HCT116 (cell line): ENCODE results near the gene PRLR. TPM values are rescaled to one million over a fixed set of nuclear protein-coding genes. Genes with fewer than 3 reads are reported as not detected.

Experiments used
- ATAC-seq: fragments of 200-7000 bp; cut with Tn5 transposase; 2 replicates; pipeline ENCODE4 v1.9.1; 2020; ENCODE audit warnings: mild to moderate bottlenecking, moderate library complexity
- BruUV-seq: library from RNA; stranded (reverse); fragments of 400-500 nt; replicated peaks from 2 replicates; lab custom pipeline; 2021; lab: Mats Ljungman, UMichigan
- CTCF ChIA-PET: fragments of 300-600 bp; sonication (Branson Sonifier 250); formaldehyde crosslinking; loops from one replicate; lab custom pipeline; 2021; ENCODE audit warnings: antibody characterized with exemption; lab: Charles Lee
- POLR2A ChIA-PET: fragments of 300-600, 350-600 bp; sonication (Branson Sonifier 250); formaldehyde crosslinking; loops from one replicate; lab custom pipeline; 2021; ENCODE audit warnings: antibody characterized with exemption; lab: Charles Lee
- RAD21 ChIA-PET, 2 experiments: fragments of 300-600 bp; sonication (Branson Sonifier 250); formaldehyde crosslinking; loops; one replicate each; lab custom pipeline; 2023; ENCODE audit warnings: low total read pairs in 2 of 2; ENCODE audit not compliant: uncharacterized antibody in 2 of 2, unreplicated experiment in 2 of 2, low non-redundant PET in 1 of 2; lab: Charles Lee
- DNase-seq: peaks from one replicate; pipeline ENCODE4 v3.0.0-alpha.2; 2010; ENCODE audit warnings: low read depth, low spot score
- H2AFZ ChIP-seq: fragments of 200-600 bp; shearing (Covaris generic), sonication (generic); 2 replicates; pipeline ENCODE4 v1.6.1; 2017; ENCODE audit warnings: low read depth, mixed run types, mixed read lengths, antibody characterized with exemption, low read length; ENCODE audit not compliant: poor library complexity, severe bottlenecking
- H3K27ac ChIP-seq: 2 replicates; pipeline ENCODE4 v1.5.1; 2012; ENCODE audit warnings: low read depth, low read length
- H3K27me3 ChIP-seq: fragments of 200-600 bp; sonication (generic); 2 replicates; pipeline ENCODE4 v1.6.1; 2016; ENCODE audit warnings: mixed run types, low read length, mixed read lengths; ENCODE audit not compliant: insufficient read depth
- H3K36me3 ChIP-seq, 2 experiments: fragments of 200-500 bp in 1 of 2; fragments of 200-600 bp in 1 of 2; sonication (Bioruptor generic) in 1 of 2; sonication (generic) in 1 of 2; 2 replicates each; pipeline versions ENCODE4 v1.5.1 to v1.6.1; 2014 to 2016; ENCODE audit warnings: low read length in 2 of 2, inconsistent platforms in 1 of 2, mixed read lengths in 1 of 2, mixed run types in 1 of 2; ENCODE audit not compliant: insufficient read depth in 2 of 2, control insufficient read depth in 1 of 2
- H3K4me1 ChIP-seq, 2 experiments: fragments of 200-600 bp in 1 of 2; sonication (generic) in 1 of 2; 2 replicates each; pipeline versions ENCODE4 v1.5.1 to v1.6.1; 2012 to 2017; ENCODE audit warnings: low read length in 2 of 2, inconsistent platforms in 1 of 2, mild to moderate bottlenecking in 1 of 2, mixed read lengths in 1 of 2, mixed run types in 1 of 2, moderate library complexity in 1 of 2; ENCODE audit not compliant: insufficient read depth in 2 of 2, control insufficient read depth in 1 of 2
- H3K4me2 ChIP-seq: fragments of 200-600 bp; sonication (generic); 2 replicates; pipeline ENCODE4 v1.6.1; 2017; ENCODE audit warnings: mixed run types, low read length, mixed read lengths
- H3K4me3 ChIP-seq, 2 experiments: fragments of 200-600 bp in 1 of 2; sonication (generic) in 1 of 2; replicated peaks in 1 of 2; 2 replicates each; pipeline ENCODE4 v1.5.1; 2011 to 2016; ENCODE audit warnings: low read length in 2 of 2, control low read depth in 1 of 2, low read depth in 1 of 2, mild to moderate bottlenecking in 1 of 2, mixed read lengths in 1 of 2, mixed run types in 1 of 2
- H3K79me2 ChIP-seq: fragments of 200-600 bp; sonication (generic); 2 replicates; pipeline ENCODE4 v1.6.1; 2017; ENCODE audit warnings: mild to moderate bottlenecking, mixed run types, low read length, moderate library complexity, mixed read lengths; ENCODE audit not compliant: insufficient read depth
- H3K9ac ChIP-seq: fragments of 200-600 bp; sonication (generic); 2 replicates; pipeline ENCODE4 v1.6.1; 2016; ENCODE audit warnings: low read length, mixed read lengths
- H3K9me2 ChIP-seq: fragments of 200-600 bp; sonication (generic), shearing (Covaris generic); 2 replicates; pipeline ENCODE4 v1.6.1; 2017; ENCODE audit warnings: mixed run types, mild to moderate bottlenecking, moderate library complexity; ENCODE audit not compliant: insufficient read depth
- H3K9me3 ChIP-seq, 2 experiments: fragments of 200-500 bp in 1 of 2; fragments of 200-600 bp in 1 of 2; sonication (Bioruptor generic) in 1 of 2; sonication (generic) in 1 of 2; 2 replicates each; pipeline ENCODE4 v1.6.1; 2014 to 2017; ENCODE audit warnings: low read length in 2 of 2, mixed read lengths in 2 of 2, inconsistent platforms in 1 of 2, low read depth in 1 of 2, mild to moderate bottlenecking in 1 of 2, mixed run types in 1 of 2, moderate library complexity in 1 of 2; ENCODE audit not compliant: control insufficient read depth in 1 of 2, insufficient read depth in 1 of 2
- H4K20me1 ChIP-seq: fragments of 200-600 bp; sonication (generic), shearing (Covaris generic); 2 replicates; pipeline ENCODE4 v1.6.1; 2017; ENCODE audit warnings: mixed run types, mild to moderate bottlenecking, moderate library complexity; ENCODE audit not compliant: insufficient read depth
- CBX3 ChIP-seq: IDR thresholded peaks from 2 replicates; pipeline ENCODE4 v1.6.1; 2012; ENCODE audit warnings: low read depth
- EGR1 ChIP-seq: IDR thresholded peaks from 2 replicates; pipeline ENCODE4 v1.6.1; 2012; ENCODE audit warnings: low read depth
- ELF1 ChIP-seq: IDR thresholded peaks from 2 replicates; pipeline ENCODE4 v1.6.1; 2012; ENCODE audit warnings: low read depth, borderline replicate concordance
- EZH2 ChIP-seq: fragments of 200-600 bp; sonication (generic); IDR thresholded peaks from 2 replicates; pipeline ENCODE4 v1.6.1; 2017; ENCODE audit warnings: antibody characterized with exemption, mixed run types
- EZH2phosphoT487 ChIP-seq: fragments of 200-600 bp; IDR thresholded peaks from 2 replicates; pipeline ENCODE4 v1.6.1; 2018; ENCODE audit warnings: antibody characterized with exemption, borderline replicate concordance
- FOSL1 ChIP-seq: IDR thresholded peaks from 2 replicates; pipeline ENCODE4 v1.6.1; 2012; ENCODE audit warnings: low read depth
- JUND ChIP-seq: IDR thresholded peaks from 2 replicates; pipeline ENCODE4 v1.6.1; 2012
- POLR2A ChIP-seq: IDR thresholded peaks from 2 replicates; pipeline ENCODE4 v1.7.0; 2011; ENCODE audit warnings: borderline replicate concordance; ENCODE audit not compliant: insufficient read depth, insufficient read length; ENCODE audit errors: extremely low read depth
- POLR2AphosphoS5 ChIP-seq: IDR thresholded peaks from 2 replicates; pipeline ENCODE4 v1.6.1; 2011; ENCODE audit warnings: mild to moderate bottlenecking, low read depth, low read length, moderate library complexity
- RAD21 ChIP-seq: IDR thresholded peaks from 2 replicates; pipeline ENCODE4 v1.6.1; 2012; ENCODE audit warnings: low read depth, mild to moderate bottlenecking
- SIN3A ChIP-seq: IDR thresholded peaks from 2 replicates; pipeline ENCODE4 v1.6.1; 2012; ENCODE audit warnings: low read depth
- SRF ChIP-seq: IDR thresholded peaks from 2 replicates; pipeline ENCODE4 v1.6.1; 2012; ENCODE audit warnings: low read depth
- TCF7L2 ChIP-seq: IDR thresholded peaks from 2 replicates; pipeline ENCODE4 v1.7.0; 2011; ENCODE audit warnings: borderline replicate concordance, inconsistent platforms; ENCODE audit not compliant: insufficient read depth, insufficient read length; ENCODE audit errors: extremely low read depth
- YY1 ChIP-seq: IDR thresholded peaks from 2 replicates; pipeline ENCODE4 v1.6.1; 2011; ENCODE audit warnings: low read length, low read depth, moderate library complexity, mild to moderate bottlenecking; ENCODE audit not compliant: insufficient replicate concordance; ENCODE audit errors: extremely low read depth
- ZFX ChIP-seq: fragments of 450-650 bp; IDR thresholded peaks from 2 replicates; pipeline ENCODE4 v1.6.1; 2017
- ZNF274 ChIP-seq: fragments of 200-500 bp; sonication (Bioruptor generic); IDR thresholded peaks from 2 replicates; pipeline ENCODE4 v1.6.1; 2014; ENCODE audit warnings: mild to moderate bottlenecking, low read depth, low read length, inconsistent platforms
- intact Hi-C: fragments of 100-400 bp; cut with micrococcal nuclease; formaldehyde crosslinking; loops from 2 replicates; pipeline ENCODE4 v1.10.0; 2022
- total RNA-seq: library from RNA; stranded (reverse); gene quantifications from one replicate; pipeline ENCODE4 v1.2.1, GENCODE V29; 2021; ENCODE audit not compliant: unreplicated experiment
- TF ChIP-seq, protein P1 (sequence below): IDR thresholded peaks from 2 replicates; pipeline ENCODE4 v1.6.1; 2011; ENCODE audit warnings: mild to moderate bottlenecking, low read length, moderate library complexity; ENCODE audit not compliant: insufficient replicate concordance; ENCODE audit errors: extremely low read depth
- TF ChIP-seq, protein P2 (sequence below), 3 experiments: fragments of 200-600 bp in 1 of 3; sonication (generic) in 1 of 3; IDR thresholded peaks in 2 of 3; conservative IDR thresholded peaks in 1 of 3; 2 replicates each; pipeline ENCODE4 v1.5.1; 2012 to 2017; ENCODE audit warnings: low read depth in 2 of 3, low read length in 2 of 3, antibody characterized with exemption in 1 of 3, borderline replicate concordance in 1 of 3, control low read depth in 1 of 3, mild to moderate bottlenecking in 1 of 3, mixed read lengths in 1 of 3, mixed run types in 1 of 3, moderate library complexity in 1 of 3; ENCODE audit not compliant: insufficient read depth in 1 of 3
- TF ChIP-seq, protein P3 (sequence below): IDR thresholded peaks from 2 replicates; pipeline ENCODE4 v1.6.1; 2012; ENCODE audit warnings: low read depth
- TF ChIP-seq, protein P4 (sequence below): IDR thresholded peaks from 2 replicates; pipeline ENCODE4 v1.6.1; 2012

PRLR gene
- total RNA-seq, 1 experiment from 2014 or later, result 0.10 TPM

DNA sequence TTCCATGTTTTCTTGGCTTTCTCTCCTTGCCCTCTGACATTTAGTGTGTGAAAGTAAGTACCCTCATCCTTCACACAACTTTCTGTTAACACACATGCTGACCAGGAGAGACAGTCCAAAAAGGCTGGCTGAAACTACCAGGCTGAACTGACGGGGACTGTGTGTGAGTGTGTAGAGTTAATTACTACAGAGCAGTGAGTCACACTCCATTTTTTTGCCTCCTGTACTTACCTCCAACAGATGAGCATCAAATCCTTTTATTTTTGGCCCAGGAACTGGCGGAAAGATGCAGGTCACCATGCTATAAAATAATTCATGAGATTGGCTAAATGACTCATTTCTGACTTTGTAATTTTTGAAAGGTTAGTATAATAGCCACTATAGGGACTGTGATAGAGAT lies 162.3 kb downstream of the PRLR start:
- DNase-seq (no peak), ATAC-seq (no peak)
- Histone ChIP-seq H3K27ac (no peak overlapping the region), H3K4me3 (no peak overlapping the region), H3K9ac (no peak overlapping the region), H2AFZ (no peak overlapping the region), H3K4me2 (no peak overlapping the region), H3K36me3 (no peaks in the 10 kb centered on the region), H3K4me1 (no peaks in the 10 kb centered on the region), H3K27me3 (peaks cover 8% of the 10 kb centered on the region), H3K9me2 (no peaks in the 10 kb centered on the region), H3K9me3 (no peaks in the 10 kb centered on the region), H4K20me1 (no peaks in the 10 kb centered on the region), H3K79me2 (no peaks in the 10 kb centered on the region)
- POLR2A ChIA-PET, result no interaction called here
- RAD21 ChIA-PET, result no interaction called here
- TF ChIP-seq JUND (no peak), POLR2A (no peak), POLR2AphosphoS5 (no peak), SRF (no peak), RAD21 (no peak), SIN3A (no peak), TCF7L2 (no peak), CBX3 (no peak), YY1 (no peak), EGR1 (no peak), ELF1 (no peak), EZH2phosphoT487 (no peak), ZFX (no peak), FOSL1 (no peak), EZH2 (no peak), ZNF274 (no peak)
- TF ChIP-seq, protein P1, sequence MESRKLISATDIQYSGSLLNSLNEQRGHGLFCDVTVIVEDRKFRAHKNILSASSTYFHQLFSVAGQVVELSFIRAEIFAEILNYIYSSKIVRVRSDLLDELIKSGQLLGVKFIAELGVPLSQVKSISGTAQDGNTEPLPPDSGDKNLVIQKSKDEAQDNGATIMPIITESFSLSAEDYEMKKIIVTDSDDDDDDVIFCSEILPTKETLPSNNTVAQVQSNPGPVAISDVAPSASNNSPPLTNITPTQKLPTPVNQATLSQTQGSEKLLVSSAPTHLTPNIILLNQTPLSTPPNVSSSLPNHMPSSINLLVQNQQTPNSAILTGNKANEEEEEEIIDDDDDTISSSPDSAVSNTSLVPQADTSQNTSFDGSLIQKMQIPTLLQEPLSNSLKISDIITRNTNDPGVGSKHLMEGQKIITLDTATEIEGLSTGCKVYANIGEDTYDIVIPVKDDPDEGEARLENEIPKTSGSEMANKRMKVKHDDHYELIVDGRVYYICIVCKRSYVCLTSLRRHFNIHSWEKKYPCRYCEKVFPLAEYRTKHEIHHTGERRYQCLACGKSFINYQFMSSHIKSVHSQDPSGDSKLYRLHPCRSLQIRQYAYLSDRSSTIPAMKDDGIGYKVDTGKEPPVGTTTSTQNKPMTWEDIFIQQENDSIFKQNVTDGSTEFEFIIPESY, result no peak
- TF ChIP-seq, protein P2, sequence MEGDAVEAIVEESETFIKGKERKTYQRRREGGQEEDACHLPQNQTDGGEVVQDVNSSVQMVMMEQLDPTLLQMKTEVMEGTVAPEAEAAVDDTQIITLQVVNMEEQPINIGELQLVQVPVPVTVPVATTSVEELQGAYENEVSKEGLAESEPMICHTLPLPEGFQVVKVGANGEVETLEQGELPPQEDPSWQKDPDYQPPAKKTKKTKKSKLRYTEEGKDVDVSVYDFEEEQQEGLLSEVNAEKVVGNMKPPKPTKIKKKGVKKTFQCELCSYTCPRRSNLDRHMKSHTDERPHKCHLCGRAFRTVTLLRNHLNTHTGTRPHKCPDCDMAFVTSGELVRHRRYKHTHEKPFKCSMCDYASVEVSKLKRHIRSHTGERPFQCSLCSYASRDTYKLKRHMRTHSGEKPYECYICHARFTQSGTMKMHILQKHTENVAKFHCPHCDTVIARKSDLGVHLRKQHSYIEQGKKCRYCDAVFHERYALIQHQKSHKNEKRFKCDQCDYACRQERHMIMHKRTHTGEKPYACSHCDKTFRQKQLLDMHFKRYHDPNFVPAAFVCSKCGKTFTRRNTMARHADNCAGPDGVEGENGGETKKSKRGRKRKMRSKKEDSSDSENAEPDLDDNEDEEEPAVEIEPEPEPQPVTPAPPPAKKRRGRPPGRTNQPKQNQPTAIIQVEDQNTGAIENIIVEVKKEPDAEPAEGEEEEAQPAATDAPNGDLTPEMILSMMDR (IDR thresholded peaks at IDR 0.05 in 2 of 3, conservative IDR thresholded peaks at IDR 0.05 in 1 of 3; ENCODE audit: borderline replicate concordance in 1 of 3, insufficient read depth in 1 of 3, low read depth in 2 of 3, low read length in 2 of 3), result no peak
- TF ChIP-seq, protein P3, sequence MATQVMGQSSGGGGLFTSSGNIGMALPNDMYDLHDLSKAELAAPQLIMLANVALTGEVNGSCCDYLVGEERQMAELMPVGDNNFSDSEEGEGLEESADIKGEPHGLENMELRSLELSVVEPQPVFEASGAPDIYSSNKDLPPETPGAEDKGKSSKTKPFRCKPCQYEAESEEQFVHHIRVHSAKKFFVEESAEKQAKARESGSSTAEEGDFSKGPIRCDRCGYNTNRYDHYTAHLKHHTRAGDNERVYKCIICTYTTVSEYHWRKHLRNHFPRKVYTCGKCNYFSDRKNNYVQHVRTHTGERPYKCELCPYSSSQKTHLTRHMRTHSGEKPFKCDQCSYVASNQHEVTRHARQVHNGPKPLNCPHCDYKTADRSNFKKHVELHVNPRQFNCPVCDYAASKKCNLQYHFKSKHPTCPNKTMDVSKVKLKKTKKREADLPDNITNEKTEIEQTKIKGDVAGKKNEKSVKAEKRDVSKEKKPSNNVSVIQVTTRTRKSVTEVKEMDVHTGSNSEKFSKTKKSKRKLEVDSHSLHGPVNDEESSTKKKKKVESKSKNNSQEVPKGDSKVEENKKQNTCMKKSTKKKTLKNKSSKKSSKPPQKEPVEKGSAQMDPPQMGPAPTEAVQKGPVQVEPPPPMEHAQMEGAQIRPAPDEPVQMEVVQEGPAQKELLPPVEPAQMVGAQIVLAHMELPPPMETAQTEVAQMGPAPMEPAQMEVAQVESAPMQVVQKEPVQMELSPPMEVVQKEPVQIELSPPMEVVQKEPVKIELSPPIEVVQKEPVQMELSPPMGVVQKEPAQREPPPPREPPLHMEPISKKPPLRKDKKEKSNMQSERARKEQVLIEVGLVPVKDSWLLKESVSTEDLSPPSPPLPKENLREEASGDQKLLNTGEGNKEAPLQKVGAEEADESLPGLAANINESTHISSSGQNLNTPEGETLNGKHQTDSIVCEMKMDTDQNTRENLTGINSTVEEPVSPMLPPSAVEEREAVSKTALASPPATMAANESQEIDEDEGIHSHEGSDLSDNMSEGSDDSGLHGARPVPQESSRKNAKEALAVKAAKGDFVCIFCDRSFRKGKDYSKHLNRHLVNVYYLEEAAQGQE, result no peak
- TF ChIP-seq, protein P4, sequence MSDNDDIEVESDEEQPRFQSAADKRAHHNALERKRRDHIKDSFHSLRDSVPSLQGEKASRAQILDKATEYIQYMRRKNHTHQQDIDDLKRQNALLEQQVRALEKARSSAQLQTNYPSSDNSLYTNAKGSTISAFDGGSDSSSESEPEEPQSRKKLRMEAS, result no peak
- intact Hi-C loops, result no loop called here
- CTCF ChIA-PET, result no interaction called here
- BruUV-seq, result no TSS peak
